Peyer's patch (tissue), 4 donors: ENCODE results near the gene GCDH. TPM values are rescaled to one million over a fixed set of nuclear protein-coding genes. Genes with fewer than 3 reads are reported as not detected.

Source experiments
- DNase-seq, 3 donors: peaks; one replicate each; pipeline ENCODE4 v3.0.0-alpha.2; 2017 to 2019
- H3K27ac ChIP-seq, 4 donors: fragments of 200-600 bp; sonication (generic); one replicate each; pipeline ENCODE4 v1.5.1; 2016 to 2019
- H3K27me3 ChIP-seq, 2 donors: fragments of 200-600 bp; sonication (generic); one replicate each; pipeline ENCODE4 v1.5.1; 2019
- H3K36me3 ChIP-seq, 3 donors: fragments of 200-600 bp; sonication (generic); one replicate each; pipeline ENCODE4 v1.5.1; 2016 to 2019
- H3K4me1 ChIP-seq, 4 donors: fragments of 200-600 bp; sonication (generic); one replicate each; pipeline ENCODE4 v1.5.1; 2016 to 2019
- H3K4me3 ChIP-seq, 4 donors: fragments of 200-600 bp; sonication (generic); 1 replicate in 3 of 4; 2 replicates in 1 of 4; pipeline ENCODE4 v1.5.1; 2016 to 2019; ENCODE audit warnings: mild to moderate bottlenecking in 1 of 4
- H3K9me3 ChIP-seq, 4 donors: fragments of 200-600 bp; sonication (generic); one replicate each; pipeline ENCODE4 v1.5.1; 2016 to 2019; ENCODE audit warnings: mild to moderate bottlenecking in 1 of 4
- POLR2A ChIP-seq, 2 donors: fragments of 450-650 bp; IDR thresholded peaks; one replicate each; pipeline ENCODE4 v1.5.1; 2017; ENCODE audit warnings: antibody characterized with exemption in 2 of 2, mild to moderate bottlenecking in 2 of 2, moderate library complexity in 2 of 2
- total RNA-seq, 4 donors: library from RNA; depleted of rRNA; stranded (reverse); fragments of >200 nt; gene quantifications; one replicate each; pipeline ENCODE4 v1.1.0, GENCODE V29; 2016
- TF ChIP-seq, protein P1 (sequence below), 6 experiments: fragments of 450-650 bp in 4 of 6; fragments of 200-600 bp in 2 of 6; sonication (generic) in 1 of 6; IDR thresholded peaks; one replicate each; pipeline ENCODE4 v1.5.1; 2017 to 2019; ENCODE audit warnings: antibody characterized with exemption in 6 of 6, mild to moderate bottlenecking in 3 of 6, moderate library complexity in 1 of 6

The GCDH gene
- total RNA-seq, 4 donors from 2014 or later, result 25.2 to 44.4 (median 32.4) TPM

GRCh38 chr19:12847159-12848139 is 43.5 kb upstream of the GCDH start:
- H3K36me3 ChIP-seq, result no peaks in the 10 kb centered on the region

GRCh38 chr19:12856653-12857052 is 34.3 kb upstream of the GCDH start:
- H3K4me3 ChIP-seq, result no peak overlapping the region
- H3K9me3 ChIP-seq, result no peaks in the 10 kb centered on the region
- no peak overlapping the region for H3K27ac ChIP-seq
- no peaks in the 10 kb centered on the region for H3K27me3 ChIP-seq
- H3K4me1 ChIP-seq, result no peaks in the 10 kb centered on the region
- DNase-seq, result no peak
- TF ChIP-seq, protein P1, sequence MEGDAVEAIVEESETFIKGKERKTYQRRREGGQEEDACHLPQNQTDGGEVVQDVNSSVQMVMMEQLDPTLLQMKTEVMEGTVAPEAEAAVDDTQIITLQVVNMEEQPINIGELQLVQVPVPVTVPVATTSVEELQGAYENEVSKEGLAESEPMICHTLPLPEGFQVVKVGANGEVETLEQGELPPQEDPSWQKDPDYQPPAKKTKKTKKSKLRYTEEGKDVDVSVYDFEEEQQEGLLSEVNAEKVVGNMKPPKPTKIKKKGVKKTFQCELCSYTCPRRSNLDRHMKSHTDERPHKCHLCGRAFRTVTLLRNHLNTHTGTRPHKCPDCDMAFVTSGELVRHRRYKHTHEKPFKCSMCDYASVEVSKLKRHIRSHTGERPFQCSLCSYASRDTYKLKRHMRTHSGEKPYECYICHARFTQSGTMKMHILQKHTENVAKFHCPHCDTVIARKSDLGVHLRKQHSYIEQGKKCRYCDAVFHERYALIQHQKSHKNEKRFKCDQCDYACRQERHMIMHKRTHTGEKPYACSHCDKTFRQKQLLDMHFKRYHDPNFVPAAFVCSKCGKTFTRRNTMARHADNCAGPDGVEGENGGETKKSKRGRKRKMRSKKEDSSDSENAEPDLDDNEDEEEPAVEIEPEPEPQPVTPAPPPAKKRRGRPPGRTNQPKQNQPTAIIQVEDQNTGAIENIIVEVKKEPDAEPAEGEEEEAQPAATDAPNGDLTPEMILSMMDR (IDR thresholded peaks at IDR 0.05), result no peak
- TF ChIP-seq POLR2A (IDR thresholded peaks at IDR 0.05), result no peak
- H3K36me3 ChIP-seq, result no peaks in the 10 kb centered on the region

More at GRCh38 chr19:12847159-12848139, 43.5 kb upstream of the GCDH start:
- Histone ChIP-seq H3K27ac (no peak overlapping the region), H3K27me3 (no peaks in the 10 kb centered on the region), H3K4me1 (peaks cover 0 to 10% (median 4%) of the 10 kb centered on the region in 4 donors), H3K9me3 (no peaks in the 10 kb centered on the region), H3K4me3 (peak overlapping the region in 3 of 4 donors; percentile 10 to 37 (median 34))
- peak; percentile 79 to 93 (median 90) for DNase-seq
- TF ChIP-seq POLR2A (IDR thresholded peaks at IDR 0.05), result no peak
- TF ChIP-seq, protein P1 (IDR thresholded peaks at IDR 0.05), result peak; percentile 96 to 99 (median 99)

GRCh38 chr19:12858041-12858928 is 32.7 kb upstream of the GCDH start:
- no peaks in the 10 kb centered on the region for H3K4me1 ChIP-seq
- no peak overlapping the region for H3K27ac ChIP-seq
- no peaks in the 10 kb centered on the region for H3K27me3 ChIP-seq
- H3K36me3 ChIP-seq, result no peaks in the 10 kb centered on the region
- no peaks in the 10 kb centered on the region for H3K9me3 ChIP-seq
- H3K4me3 ChIP-seq, result no peak overlapping the region
- TF ChIP-seq POLR2A (IDR thresholded peaks at IDR 0.05), result no peak
- TF ChIP-seq, protein P1 (IDR thresholded peaks at IDR 0.05), result no peak
- no peak for DNase-seq

DNA sequence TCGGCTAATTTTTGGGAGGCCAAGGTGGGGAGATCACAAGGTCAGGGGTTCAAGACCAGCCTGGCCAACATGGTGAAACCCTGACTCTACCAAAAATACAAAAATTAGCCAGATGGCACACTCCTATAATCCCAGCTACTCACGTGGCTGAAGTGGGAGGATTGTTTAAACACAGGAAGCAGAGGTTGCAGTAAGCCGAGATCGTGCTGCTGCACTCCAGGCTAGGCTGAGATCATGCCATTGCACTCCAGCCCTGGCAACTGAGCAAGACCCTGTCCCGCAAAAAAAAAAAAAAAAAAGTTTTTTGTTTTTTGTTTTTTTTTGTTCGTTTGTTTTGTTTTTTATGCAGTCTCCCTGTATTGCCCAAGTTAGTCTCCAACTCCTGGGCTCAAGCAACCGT is 31.4 kb upstream of the GCDH start:
- no peaks in the 10 kb centered on the region for H3K4me1 ChIP-seq
- no peak overlapping the region for H3K27ac ChIP-seq
- no peaks in the 10 kb centered on the region for H3K9me3 ChIP-seq
- H3K27me3 ChIP-seq, result no peaks in the 10 kb centered on the region
- H3K36me3 ChIP-seq, result no peaks in the 10 kb centered on the region
- DNase-seq, result no peak
- no peak for TF ChIP-seq POLR2A (IDR thresholded peaks at IDR 0.05)
- TF ChIP-seq, protein P1 (IDR thresholded peaks at IDR 0.05), result no peak
- no peak overlapping the region for H3K4me3 ChIP-seq

DNA sequence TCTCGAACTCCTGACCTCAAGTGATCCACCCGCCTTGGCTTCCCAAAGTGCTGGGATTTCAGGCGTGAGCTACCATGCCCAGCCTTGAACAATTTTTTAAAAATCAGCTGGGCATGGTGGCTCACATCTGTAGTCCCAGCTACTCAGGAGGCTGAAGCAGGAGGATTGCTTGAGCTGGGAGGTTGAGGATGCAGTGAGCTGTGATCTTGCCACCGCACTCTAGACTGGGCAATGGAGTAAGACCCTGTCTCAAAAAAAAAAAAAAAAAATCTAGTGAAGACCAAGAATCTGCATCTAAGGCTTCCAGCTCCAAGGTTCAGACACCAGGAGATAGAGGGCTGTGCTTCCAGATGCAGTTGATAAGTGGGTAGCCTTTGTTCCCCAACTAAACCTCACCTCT is 26.8 kb upstream of the GCDH start:
- Histone ChIP-seq H3K9me3 (no peaks in the 10 kb centered on the region), H3K36me3 (no peaks in the 10 kb centered on the region), H3K4me1 (peaks cover 0 to 14% (median 6%) of the 10 kb centered on the region in 4 donors), H3K27me3 (no peaks in the 10 kb centered on the region), H3K27ac (no peak overlapping the region), H3K4me3 (no peak overlapping the region)
- DNase-seq, result no peak
- TF ChIP-seq, protein P1 (IDR thresholded peaks at IDR 0.05), result no peak
- no peak for TF ChIP-seq POLR2A (IDR thresholded peaks at IDR 0.05)
